Fibroblast of lung (primary cell): ENCODE data around the gene TMEM248. TPM values are rescaled to one million over a fixed set of nuclear protein-coding genes. Genes with fewer than 3 reads are reported as not detected.
"Not testable (repeated sequence)": the region's sequence is repeated elsewhere in the genome, so short reads cannot be mapped to it uniquely, and the experiment has no call there.

Source experiments
- DNase-seq, 2 donors: peaks; one replicate each; pipeline versions ENCODE4 v3.0.0 to v3.0.0-alpha.2; 2010; ENCODE audit warnings: low read depth in 2 of 2
- H2AFZ ChIP-seq: 2 replicates; pipeline ENCODE4 v1.5.1; 2012; ENCODE audit warnings: low read length, control low read depth, inconsistent platforms
- H3K27ac ChIP-seq: 2 replicates; pipeline ENCODE4 v1.5.1; 2011; ENCODE audit warnings: low read length, control low read depth; ENCODE audit not compliant: insufficient read depth
- H3K27me3 ChIP-seq: 2 replicates; pipeline ENCODE4 v1.5.1; 2011; ENCODE audit warnings: mild to moderate bottlenecking, low read length; ENCODE audit not compliant: control insufficient read depth, insufficient read depth
- H3K36me3 ChIP-seq: 2 replicates; pipeline ENCODE4 v1.5.1; 2011; ENCODE audit warnings: low read length; ENCODE audit not compliant: control insufficient read depth, insufficient read depth
- H3K4me1 ChIP-seq: 2 replicates; pipeline ENCODE4 v1.5.1; 2011; ENCODE audit warnings: low read length; ENCODE audit not compliant: control insufficient read depth, insufficient read depth; ENCODE audit errors: extremely low read depth
- H3K4me2 ChIP-seq: 2 replicates; pipeline ENCODE4 v1.5.1; 2011; ENCODE audit warnings: low read length, control low read depth; ENCODE audit not compliant: insufficient read depth; ENCODE audit errors: extremely low read depth
- H3K4me3 ChIP-seq, 4 experiments: fragments of 200-600 bp in 1 of 4; sonication (generic) in 1 of 4; replicated peaks in 1 of 4; 2 replicates each; pipeline ENCODE4 v1.5.1; 2011 to 2016; ENCODE audit warnings: low read length in 4 of 4, low read depth in 3 of 4, mild to moderate bottlenecking in 3 of 4, control low read depth in 2 of 4, inconsistent platforms in 1 of 4, mixed read lengths in 1 of 4; ENCODE audit not compliant: insufficient read depth in 1 of 4; ENCODE audit errors: control extremely low read depth in 1 of 4
- H3K79me2 ChIP-seq: 2 replicates; pipeline ENCODE4 v1.5.1; 2012; ENCODE audit warnings: mild to moderate bottlenecking, low read length, inconsistent platforms; ENCODE audit not compliant: control insufficient read depth, insufficient read depth
- H3K9ac ChIP-seq: 2 replicates; pipeline ENCODE4 v1.5.1; 2011; ENCODE audit warnings: mild to moderate bottlenecking, low read length, control low read depth; ENCODE audit not compliant: insufficient read depth
- H3K9me3 ChIP-seq: 2 replicates; pipeline ENCODE4 v1.5.1; 2012; ENCODE audit warnings: low read depth, low read length; ENCODE audit not compliant: control insufficient read depth, insufficient read depth
- H4K20me1 ChIP-seq: 2 replicates; pipeline ENCODE4 v1.5.1; 2011; ENCODE audit warnings: low read length; ENCODE audit not compliant: control insufficient read depth, insufficient read depth; ENCODE audit errors: extremely low read depth
- EZH2 ChIP-seq: IDR thresholded peaks from 2 replicates; pipeline ENCODE4 v1.5.1; 2012; ENCODE audit warnings: low read length, control low read depth, mild to moderate bottlenecking; ENCODE audit errors: missing control alignments
- polyA plus RNA-seq, 2 donors: library from polyadenylated mRNA; depleted of rRNA in 1 of 2; stranded (reverse) in 1 of 2; unstranded in 1 of 2; fragments of >200 nt; gene quantifications; 2 replicates each; pipeline ENCODE4 v1.2.1, GENCODE V29; 2011 to 2012; ENCODE audit warnings: missing spikeins in 1 of 2
- total RNA-seq: library from RNA; depleted of rRNA; stranded (reverse); fragments of >200 nt; gene quantifications from 2 replicates; pipeline ENCODE4 v1.2.1, GENCODE V29; 2014
- TF ChIP-seq, protein P1 (sequence below), 2 donors: IDR thresholded peaks in 1 of 2; conservative IDR thresholded peaks in 1 of 2; 1 replicate in 1 of 2; 2 replicates in 1 of 2; pipeline ENCODE4 v1.5.1; 2011 to 2012; ENCODE audit warnings: low read length in 2 of 2, control low read depth in 1 of 2, inconsistent platforms in 1 of 2, low read depth in 1 of 2, mild to moderate bottlenecking in 1 of 2

The TMEM248 gene
- total and polyA plus RNA-seq, 2 donors (not counting 1 experiment from before 2014, with no cell fraction given), result 65.7 to 162 TPM

DNA sequence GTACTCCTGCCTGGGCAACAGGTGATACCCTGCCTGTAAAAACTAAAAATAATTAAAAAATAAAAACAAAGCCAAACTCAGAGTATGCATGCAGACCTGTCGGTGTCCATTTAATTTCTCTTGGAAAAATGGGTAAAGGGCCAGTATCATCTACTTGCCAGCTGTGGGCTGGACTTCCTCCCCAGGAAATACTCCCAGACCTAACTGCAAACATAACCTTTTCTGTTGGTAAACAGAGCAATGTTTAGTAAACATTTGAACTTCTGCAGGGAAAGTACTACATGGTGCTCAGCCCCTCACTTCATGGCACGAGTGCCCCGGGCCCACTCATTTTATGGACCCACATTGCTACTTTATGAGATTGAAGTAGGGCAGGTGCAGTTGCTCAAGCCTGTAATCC is 10.2 kb upstream of the TMEM248 start:
- no peaks in the 10 kb centered on the region for H4K20me1 ChIP-seq
- H3K9me3 ChIP-seq, result no peaks in the 10 kb centered on the region
- DNase-seq, result no peak
- H3K4me2 ChIP-seq, result no peak overlapping the region
- TF ChIP-seq, protein P1, sequence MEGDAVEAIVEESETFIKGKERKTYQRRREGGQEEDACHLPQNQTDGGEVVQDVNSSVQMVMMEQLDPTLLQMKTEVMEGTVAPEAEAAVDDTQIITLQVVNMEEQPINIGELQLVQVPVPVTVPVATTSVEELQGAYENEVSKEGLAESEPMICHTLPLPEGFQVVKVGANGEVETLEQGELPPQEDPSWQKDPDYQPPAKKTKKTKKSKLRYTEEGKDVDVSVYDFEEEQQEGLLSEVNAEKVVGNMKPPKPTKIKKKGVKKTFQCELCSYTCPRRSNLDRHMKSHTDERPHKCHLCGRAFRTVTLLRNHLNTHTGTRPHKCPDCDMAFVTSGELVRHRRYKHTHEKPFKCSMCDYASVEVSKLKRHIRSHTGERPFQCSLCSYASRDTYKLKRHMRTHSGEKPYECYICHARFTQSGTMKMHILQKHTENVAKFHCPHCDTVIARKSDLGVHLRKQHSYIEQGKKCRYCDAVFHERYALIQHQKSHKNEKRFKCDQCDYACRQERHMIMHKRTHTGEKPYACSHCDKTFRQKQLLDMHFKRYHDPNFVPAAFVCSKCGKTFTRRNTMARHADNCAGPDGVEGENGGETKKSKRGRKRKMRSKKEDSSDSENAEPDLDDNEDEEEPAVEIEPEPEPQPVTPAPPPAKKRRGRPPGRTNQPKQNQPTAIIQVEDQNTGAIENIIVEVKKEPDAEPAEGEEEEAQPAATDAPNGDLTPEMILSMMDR (conservative IDR thresholded peaks at IDR 0.05 in 1 of 2, IDR thresholded peaks at IDR 0.05 in 1 of 2; ENCODE audit: low read depth in 1 of 2, low read length in 2 of 2), result no peak
- no peak for TF ChIP-seq EZH2
- no peak overlapping the region for H2AFZ ChIP-seq
- H3K36me3 ChIP-seq, result no peaks in the 10 kb centered on the region
- no peak overlapping the region for H3K27ac ChIP-seq
- H3K4me3 ChIP-seq, result no peak overlapping the region
- no peaks in the 10 kb centered on the region for H3K27me3 ChIP-seq
- no peak overlapping the region for H3K9ac ChIP-seq
- no peaks in the 10 kb centered on the region for H3K4me1 ChIP-seq
- no peaks in the 10 kb centered on the region for H3K79me2 ChIP-seq

DNA sequence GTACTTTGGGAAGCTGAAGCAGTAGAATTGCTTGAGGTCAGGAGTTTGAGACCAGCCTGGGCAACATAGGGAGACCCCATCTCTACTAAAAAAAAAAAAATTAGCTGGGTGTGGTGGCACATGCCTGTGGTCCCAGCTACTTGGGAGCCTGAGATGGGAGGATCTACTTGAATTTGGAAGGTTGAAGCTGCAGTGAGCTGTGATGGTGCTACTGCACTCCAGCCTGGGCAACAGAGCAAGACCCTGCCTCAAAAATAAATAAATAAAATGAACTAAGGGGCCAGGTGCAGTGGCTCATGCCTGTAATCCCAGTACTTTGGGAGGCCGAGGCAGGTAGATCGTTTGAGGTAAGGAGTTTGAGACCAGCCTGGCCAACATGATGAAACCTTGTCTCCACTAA is 9.8 kb upstream of the TMEM248 start:
- H2AFZ ChIP-seq, H3K27ac ChIP-seq, H3K9me3 ChIP-seq, DNase-seq, H3K4me1 ChIP-seq, H3K27me3 ChIP-seq, H3K4me3 ChIP-seq, H3K79me2 ChIP-seq, H3K36me3 ChIP-seq, H3K4me2 ChIP-seq, H4K20me1 ChIP-seq, H3K9ac ChIP-seq: not testable (repeated sequence)

DNA sequence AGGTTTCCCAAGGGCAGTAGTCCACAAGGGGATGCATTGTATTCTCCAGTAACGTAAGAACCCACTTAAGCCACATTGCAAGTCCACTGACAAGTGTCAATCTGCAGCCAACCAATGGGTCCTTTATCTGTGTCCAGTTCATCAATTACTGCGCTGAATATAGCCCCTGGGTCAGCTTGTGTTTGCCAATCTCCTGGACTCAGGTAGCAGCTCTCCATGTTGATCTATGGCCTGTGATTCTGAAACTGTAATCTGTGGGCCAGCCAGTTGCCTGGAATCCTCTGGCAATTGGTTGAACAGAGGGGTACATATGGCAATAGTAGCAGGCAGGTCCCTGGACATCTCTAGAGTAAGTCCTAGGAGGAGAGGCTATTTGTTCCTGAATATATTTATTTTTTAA is 8.8 kb upstream of the TMEM248 start:
- H3K4me2 ChIP-seq, result no peak overlapping the region
- no peak for TF ChIP-seq EZH2
- TF ChIP-seq, protein P1 (conservative IDR thresholded peaks at IDR 0.05 in 1 of 2, IDR thresholded peaks at IDR 0.05 in 1 of 2; ENCODE audit: low read depth in 1 of 2, low read length in 2 of 2), result no peak
- H3K4me3 ChIP-seq, result no peak overlapping the region
- H3K9ac ChIP-seq, result no peak overlapping the region
- no peaks in the 10 kb centered on the region for H3K79me2 ChIP-seq
- no peaks in the 10 kb centered on the region for H3K4me1 ChIP-seq
- no peaks in the 10 kb centered on the region for H3K9me3 ChIP-seq
- DNase-seq, result no peak
- no peaks in the 10 kb centered on the region for H4K20me1 ChIP-seq
- H2AFZ ChIP-seq, result no peak overlapping the region
- H3K27ac ChIP-seq, result no peak overlapping the region
- no peaks in the 10 kb centered on the region for H3K27me3 ChIP-seq
- no peaks in the 10 kb centered on the region for H3K36me3 ChIP-seq
